ENCODE results near the gene TAF5L.
"Not testable (repeated sequence)": the region's sequence is repeated elsewhere in the genome, so short reads cannot be mapped to it uniquely, and the experiment has no call there.

Gene TAF5L

DNA sequence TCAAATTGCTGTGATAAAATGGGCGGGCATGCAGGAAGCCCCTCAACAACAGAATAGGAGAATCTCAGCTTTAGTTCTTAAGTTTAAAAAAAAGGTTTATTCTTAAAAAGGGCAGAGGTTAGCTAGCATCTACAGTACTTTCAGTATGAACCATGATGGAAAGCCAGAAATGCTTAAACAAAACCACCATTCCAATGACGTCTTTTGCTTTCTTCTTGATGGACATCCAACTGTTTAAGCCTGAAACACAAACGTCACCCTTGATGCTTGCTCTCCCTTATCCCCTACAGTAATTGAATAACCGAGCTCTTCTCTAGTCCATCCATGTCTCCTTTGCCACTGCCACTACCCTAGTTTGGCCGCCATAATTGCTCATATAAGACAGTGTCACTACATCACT, 25.7 kb downstream of the TAF5L start:
- FAIRE-seq = no peak

DNA sequence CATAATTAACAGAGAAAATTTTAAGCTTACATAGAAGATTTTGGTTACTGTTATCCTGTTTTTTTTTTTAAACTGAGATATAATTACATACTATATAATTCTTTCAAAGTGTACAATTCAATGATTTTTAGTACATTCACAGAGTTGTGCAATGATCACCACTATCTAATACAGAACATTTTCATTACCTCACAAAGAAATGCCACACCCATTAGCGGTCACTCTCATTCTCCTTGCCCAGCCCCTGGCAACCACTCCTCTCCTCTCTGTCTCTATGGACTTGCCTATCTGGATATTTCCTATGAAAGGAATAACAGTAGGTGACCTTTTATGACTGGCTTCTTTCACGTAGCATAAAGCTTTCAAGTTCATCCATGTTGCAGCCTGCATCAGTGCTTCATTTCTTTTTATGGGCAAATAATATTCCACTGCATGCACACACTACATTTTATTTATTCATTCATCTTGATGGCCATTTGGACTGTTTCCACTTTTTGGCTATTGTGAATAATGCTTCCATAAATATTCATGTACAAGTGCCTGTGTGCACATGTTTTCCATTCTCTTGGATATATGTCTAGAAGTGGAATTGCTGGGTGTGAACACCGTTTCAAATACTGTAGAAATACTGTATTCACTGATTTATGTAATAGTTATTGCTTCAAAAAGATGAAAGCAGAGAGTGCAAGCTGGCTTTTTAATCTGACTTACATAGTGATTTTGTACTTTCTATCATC, 26.5 kb downstream of the TAF5L start:
- no peak for FAIRE-seq

DNA sequence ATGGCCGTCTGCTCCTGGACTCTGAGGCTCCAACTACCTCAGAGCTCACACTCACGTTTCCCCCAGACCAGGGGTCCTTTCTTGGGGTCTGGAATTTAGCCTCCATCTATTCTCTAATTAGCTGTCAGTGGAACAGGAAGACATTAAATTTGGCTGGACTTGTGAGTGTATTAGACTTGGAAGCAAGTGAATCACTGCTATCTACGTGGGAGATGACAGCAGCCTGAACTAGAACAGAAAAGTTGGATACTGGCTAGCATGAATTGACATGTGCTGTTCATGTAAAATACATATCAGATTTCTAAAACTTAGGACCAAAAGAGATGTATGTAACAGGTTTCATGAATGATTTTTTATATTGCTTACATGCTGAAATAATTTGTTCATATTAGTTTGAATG, 28.0 kb downstream of the TAF5L start:
- no peak for FAIRE-seq

DNA sequence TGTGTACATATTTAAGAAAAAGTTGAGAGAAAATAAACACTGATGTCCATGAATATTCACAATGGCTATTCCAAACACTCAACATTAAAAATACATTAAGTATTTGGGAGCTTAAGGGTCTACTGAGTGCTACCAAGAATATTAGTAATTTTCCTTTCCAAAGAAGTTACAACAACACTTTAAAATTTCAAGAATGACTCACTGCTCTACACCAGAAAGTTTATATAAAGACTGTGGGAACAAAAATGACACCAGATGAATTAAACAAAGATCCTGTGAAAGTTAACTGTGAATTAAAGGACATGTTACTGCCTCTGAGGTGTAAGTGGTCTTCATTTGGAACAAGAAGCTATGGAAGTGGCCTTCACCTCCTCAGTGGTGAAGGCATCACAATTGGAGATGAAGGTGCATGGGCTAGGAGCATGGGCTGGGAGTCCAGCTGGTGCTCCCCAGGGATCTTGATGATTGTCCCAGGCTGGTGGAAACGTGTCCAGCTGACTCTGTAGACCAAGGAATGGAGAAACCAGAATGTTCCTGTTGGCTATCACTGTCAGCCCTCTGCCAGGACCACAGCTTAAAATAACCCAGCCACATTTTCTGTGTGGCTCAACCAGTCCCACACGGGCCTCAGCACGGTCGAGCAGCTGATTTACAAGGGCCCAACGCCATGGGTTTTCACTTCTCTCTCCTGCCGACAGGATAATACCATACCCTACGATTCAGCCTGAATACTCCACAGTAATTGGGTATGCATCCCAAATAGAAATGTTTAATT, 28.8 kb downstream of the TAF5L start:
- no peak for FAIRE-seq

DNA sequence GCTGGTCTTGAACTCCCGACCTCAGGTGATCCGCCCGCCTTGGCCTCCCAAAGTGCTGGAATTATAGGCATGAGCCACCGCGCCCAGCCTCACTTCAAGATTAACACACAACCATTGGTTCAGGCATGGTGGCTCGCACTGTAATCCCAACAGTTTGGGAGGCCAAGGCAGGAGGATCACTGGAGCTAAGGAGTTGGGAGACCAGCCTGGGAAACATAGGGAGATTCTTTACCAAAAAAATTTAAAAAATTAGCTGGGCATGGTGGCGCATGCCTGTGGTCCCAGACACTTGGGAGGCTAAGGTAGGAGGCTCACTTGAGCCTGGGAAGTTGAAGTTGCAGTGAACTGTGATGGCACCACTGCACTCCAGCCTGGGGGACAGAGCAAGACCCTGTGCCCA, 30.0 kb downstream of the TAF5L start:
- FAIRE-seq = not testable (repeated sequence)

DNA sequence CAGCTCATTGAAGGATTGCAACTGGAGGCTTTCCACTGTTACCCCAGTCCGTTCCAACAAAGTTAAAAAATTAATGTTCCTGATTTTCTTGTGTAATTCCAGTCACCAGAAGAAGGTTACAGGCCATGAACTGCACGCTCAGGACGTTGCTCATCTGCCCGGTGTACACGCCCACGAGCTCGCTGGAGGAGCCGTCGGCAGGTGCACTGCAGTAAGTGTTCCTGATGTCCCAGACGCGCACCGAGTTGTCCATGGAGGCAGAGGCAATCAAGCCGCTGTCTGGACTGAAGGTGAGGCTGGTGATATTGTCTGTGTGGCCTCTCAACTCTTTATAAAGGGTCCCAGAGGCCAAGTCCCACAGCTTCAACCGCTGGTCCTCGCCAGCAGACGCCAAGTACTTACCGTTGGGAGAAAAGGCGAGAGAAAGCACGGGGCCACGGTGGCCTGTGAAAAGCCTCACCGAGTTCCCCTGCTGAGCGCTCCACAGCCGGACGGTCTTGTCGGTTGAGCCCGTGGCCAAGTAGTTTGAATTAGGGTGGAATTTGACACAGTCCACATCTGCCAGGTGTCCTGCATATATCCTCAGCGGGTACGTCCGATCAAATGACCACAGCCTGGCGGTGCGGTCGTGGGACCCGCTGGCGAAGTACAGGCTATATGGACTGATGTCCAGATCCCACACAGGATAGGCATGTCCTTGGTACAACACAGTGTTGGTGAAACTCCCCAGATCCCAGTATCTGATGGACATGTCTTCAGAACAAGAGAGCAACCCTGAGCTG, 31.5 kb downstream of the TAF5L start:
- no peak for FAIRE-seq

DNA sequence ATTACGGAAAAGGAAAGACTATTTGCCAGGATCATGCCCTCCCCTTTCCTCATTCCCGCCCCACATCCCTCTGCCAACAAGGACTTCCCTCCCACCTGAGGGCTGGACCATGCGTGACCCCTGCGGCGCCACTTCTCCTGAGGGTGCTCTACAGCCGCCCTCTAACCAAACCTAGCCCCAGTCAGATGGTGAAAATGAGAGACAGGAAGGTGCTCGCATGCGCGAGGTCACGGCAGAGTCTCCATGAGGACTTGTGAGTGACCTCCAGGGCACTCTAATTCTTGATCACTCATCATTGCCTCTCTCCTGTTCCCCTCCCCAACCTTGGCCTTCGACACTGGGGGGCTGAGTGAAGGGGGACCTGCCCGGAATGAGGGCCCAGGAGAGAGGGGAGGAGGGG, 32.1 kb downstream of the TAF5L start:
- no peak for FAIRE-seq

DNA sequence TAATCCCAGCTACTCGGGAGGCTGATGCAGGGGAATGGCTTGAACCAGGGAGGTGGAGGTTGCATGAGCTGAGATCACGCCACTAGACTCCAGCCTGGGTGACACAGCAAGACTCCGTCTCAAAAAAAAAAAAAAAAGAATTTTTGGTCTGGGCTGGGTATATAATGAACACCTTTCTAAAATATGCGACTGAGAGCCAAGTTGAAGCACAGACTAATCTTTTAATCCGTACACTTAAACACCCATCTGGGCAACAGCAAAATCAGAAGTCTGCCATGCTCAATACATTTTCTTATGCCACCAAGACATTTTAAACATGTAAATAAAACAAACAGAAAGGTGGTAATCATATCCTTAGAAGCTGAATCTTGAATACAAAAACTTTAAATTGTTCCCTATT, 35.8 kb downstream of the TAF5L start:
- FAIRE-seq = no peak

DNA sequence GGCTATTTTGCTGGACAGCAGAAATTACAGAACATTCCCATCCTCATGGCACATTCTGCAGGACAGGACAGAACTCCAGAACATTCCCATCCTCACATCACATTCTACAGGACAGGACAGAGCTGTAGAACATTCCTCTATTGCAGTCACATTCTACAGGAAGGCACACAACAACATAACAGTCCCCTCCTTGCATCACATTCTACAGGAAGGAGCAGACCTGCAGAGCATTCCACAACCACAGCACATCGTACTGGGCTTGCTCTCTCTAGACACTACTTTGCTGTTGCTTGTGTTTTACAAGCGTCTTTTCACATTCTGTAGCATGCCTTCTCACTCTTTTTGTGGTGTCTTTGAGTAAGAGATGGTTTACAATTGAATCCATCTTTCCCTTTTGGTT, 40.6 kb downstream of the TAF5L start:
- no peak for FAIRE-seq

DNA sequence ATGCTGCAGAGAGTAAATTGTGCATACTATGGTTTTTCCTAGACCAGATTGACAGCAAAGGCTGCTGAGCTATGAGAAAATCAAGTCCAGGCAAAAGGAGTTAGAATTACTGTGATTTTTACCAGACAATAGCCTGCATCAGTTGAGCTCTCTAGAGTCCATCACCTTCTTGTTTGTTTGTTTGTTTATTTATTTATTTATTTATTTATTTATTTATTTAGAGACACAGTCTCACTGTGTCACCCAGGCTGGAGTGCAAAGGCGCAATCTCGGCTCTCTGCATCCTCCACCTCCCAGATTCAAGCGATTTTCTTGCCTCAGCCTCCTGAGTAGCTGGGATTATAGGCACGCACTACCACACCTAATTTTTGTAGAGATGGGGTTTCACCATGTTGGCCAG, 43.2 kb downstream of the TAF5L start:
- no peak for FAIRE-seq

DNA sequence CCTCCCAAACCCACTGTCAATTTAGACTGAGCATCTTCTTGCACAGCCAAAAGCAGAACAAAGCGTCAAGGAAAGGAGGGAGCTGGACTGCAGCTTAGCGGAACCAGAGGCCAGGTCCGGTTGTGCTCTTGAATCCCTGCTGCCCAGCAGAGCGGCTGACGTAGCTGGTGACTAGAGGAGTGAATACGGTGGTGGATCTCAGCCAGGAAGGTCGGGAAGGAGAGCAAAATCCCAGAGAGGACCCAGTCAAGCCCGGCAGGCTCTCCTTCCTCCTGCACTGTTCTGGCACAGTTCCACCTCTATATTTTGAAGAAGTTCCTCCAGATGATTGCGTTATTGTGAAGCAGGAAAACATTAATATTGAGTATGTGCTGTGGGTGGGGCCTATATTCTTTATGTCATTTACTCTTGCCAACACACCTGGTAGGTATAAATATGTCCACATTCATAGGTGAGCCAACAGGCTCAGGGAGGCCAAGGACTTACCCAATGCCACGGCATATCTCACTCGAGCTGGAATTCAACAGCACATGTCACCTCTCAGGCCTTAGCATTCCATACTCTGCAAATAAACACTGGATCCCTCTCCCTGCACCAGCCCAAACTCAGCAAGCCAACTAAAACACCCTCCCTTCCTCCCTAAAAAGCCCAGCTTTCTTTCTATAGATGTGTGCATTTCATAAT, 43.8 kb downstream of the TAF5L start:
- no peak for FAIRE-seq

DNA sequence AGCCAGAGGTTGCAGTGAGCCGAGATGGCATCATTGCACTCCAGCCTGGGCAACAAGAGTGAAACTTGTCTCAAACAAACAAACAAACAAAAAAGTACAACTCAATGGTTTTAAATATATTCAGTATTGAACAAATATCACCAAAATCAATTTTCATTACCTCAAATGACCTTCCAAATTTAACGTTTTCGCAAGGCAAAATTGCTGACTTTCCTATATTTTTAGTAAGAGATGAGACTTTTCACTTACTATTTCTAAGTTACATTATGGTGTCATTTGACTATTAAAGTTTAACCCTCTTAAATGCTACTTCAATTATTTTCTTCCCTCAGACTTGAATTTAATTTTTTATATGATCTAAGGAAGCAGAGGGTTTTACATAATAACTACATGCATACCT, 44.4 kb downstream of the TAF5L start:
- FAIRE-seq = no peak

DNA sequence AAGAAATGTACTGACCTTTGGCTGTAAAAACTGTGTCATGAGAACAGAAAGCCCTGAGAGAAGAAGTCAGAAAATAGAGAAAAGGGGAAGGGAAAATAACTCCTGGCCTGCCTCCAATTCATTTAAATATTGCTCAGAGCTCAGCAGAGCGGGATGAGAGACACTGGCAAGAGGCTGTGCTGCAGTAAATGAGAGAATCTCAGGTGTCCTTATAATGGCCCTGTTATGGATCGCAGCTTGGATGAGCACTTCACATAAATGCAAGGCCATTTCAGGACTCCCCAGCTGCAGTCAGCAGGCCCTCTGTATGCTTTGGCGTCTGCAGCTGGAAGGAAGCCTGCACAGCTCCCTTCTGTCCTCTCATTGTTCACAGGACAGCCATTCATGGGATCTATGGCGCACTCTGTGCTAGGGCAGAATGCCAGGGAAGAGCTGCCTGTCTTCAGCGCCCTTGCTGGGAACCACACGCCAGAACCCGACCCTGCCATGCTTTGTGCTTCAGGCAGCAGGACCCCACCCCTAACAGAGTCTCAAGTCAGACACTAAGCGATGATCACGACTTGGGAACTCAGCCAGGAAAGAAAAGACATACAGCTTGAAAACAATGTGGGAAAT, 46.8 kb downstream of the TAF5L start:
- no peak for FAIRE-seq

DNA sequence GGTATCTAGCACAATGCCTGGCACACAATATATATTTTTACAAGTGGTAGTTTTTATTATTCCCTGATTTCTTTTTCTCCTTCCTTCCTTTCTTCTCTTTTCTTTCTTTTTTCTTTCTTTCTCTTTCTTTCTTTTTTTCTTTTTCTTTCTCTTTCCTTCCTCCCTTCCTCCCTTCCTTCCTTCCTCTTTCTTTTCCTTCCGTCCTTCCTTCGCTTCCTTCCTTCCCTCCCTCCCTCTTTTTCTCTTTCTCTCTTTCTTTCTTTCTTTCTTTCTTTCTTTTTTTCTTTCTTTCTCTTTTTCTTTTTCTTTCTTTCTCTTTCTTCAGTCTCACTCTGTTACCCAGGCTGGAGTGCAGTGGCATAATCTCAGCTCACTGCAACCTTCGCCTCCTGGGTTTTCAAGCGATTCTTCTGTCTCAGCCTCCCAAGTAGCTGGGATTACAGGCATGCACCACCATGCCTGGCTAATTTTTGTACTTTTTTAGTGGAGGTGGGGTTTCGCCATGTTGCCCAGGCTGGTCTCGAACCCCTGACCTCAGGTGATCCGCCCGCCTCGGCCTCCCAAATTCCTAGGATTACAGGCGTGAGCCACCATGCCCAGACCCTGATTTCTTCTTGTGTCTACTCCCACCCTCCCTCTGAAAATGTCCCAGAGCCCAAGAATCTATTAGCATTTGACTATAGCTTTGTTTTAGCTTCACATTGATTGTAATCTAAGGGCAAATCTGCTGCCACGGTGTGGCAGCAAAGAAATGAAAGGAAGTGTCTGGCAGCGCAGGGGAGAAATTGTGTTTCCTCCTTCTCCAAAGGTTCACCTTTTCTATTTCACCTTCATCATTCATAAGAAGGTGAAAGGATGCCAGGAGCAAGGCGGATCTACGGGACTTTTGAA, 47.5 kb downstream of the TAF5L start:
- no peak for FAIRE-seq

DNA sequence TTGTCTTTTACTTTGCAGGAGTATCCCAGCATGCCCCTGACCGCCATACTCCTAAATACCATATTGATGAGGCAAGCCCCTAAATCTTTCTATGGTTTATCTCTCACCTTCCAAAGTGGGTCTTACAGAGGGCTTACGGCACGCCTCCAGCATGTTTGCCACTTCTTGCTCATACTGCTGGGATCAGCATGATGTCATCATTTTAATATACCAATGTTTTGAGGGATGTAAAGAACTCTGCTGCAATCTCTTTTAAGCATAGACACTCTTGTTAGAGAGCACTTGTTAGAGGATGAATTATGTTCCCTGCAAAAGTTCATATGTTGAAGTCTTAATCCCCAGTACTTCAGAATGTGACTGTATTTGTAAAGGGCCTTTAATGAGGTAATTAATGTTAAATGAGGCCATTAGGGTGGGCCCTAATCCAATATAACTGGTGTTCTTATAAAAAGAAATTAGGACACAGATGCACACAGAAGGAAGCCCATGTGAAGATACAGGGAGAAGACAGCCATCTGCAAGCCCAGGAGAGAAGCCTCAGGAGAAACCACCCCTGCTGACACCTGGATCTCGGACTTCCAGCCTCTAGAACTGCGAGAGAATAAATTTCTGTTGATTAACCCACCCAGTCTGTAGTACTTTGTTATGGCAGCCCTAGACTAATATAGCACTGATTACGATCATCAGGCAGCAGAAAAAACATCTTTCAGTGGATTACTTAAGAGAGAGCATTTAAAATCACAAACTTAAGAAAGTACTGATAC, 51.1 kb downstream of the TAF5L start:
- no peak for FAIRE-seq

DNA sequence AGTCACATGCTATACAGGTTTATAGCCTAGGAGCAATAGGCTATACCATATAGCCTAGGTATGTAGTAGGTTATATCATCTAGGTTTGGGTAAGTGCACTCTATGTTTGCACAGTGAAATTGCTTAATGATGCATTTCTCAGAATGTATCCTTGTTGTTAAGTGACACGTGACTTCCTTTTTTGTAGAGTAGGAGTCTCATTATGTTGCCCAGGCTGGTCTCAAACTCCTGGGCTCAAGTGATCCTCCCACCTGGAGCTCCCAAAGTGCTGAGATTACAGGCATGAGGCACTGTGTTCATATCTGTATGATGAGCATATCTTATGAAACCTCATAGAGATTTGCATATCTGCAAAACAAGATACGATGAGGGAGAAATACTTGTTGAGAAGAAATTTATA, 53.6 kb downstream of the TAF5L start:
- no peak for FAIRE-seq

DNA sequence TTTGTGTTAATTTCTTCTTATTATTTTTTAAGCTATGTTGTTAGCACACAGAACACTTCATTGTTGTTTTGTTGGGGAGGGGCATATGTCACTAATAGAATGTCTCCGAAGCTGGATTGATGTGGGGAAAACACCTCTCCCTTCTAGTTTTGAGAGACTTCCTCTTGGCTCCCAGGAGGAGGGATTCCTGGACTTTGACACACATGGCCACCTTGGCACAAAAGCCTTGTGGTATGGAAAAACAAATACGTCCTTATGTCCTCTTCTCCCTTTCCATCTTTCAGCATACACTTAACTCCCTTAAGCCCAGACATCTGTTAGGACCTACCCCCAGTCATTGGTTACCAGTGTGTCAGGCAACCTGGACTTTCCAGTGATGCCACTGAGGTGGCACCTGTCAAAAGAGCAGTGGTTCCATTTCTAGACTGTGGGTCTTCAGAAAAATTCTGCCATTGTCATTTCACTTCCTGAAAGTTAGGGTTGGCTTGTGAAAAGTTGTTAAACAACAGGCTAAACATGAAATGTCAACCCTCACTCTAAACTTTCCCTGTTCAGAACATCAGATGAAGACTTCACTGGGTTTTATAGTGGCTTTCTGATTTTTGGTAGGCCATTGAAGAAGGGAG, 54.9 kb downstream of the TAF5L start:
- FAIRE-seq = no peak

DNA sequence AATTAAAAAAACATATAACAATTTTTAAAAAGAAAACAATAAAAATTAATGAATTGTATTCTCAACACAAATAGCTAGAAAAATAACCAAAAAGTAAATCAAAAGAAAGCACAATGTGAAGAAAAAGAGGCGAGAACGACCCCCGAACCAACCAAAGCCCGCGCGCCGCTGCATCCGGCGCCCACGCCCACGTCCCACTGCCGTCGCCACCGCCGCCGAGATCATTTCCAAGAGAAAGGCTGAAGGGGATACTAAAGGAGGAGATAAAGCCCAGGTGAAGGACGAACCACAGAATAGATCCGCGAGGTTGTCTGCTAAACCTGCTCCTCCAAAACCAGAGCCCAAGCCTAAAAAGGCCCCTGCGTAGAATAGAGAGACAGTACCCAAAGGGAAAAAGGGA, 55.6 kb downstream of the TAF5L start:
- no peak for FAIRE-seq

DNA sequence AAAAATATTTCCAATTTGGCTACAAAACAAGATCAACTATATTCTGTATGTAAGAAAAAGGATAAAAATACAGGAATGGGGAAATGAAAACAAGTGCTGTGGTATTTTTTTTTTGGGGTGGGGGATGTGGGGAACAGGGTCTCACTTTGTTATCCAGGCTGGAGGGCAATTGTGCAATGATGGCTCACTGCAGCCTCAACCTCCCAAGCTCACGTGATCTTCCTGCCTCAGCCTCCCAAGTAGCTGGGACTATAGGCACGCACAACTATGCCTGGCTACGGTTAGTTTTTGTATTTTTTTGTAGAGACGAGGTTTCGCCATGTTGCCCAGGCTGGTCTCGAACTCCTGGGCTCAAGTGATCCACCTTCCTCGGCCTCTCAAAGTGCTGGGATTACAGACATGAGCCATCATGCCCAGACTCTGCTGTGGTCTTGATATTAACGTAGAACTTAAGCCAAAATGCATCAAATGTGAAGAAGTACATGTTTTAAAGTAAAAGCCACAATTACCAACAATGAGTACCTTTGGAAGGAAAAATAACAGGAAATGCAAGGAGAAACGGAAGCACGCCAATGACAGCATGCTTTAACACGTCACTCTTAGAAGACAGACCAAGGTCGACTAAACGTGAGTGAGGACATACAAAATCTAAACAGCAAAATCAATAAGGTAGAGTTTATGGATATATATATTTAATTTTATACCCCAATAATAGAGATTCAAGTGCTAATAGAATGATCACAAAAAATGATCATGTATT, 58.6 kb downstream of the TAF5L start:
- no peak for FAIRE-seq

DNA sequence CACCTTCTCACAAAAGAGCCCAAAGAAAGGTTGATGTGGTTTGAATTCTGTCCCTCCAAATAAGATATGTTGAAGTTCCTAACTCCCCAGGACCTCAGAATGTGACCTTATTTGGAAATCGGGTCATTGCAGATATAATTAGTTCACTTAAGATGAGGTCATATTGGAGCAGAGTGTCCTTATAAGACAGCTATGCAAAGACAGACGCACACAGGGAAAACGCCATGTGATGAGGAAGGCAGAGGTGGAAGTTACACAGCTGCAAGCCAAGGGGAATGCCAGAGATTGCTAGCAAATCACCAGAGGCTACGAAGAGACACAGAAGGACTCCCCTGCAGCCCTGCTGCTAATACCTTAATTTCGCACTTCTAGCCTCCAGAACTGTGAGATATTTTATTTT, 62.2 kb downstream of the TAF5L start:
- FAIRE-seq = no peak
